Measurements from ENCODE around the gene EIF3I. TPM values are rescaled to one million over a fixed set of nuclear protein-coding genes. Genes with fewer than 3 reads are reported as not detected.

Gene EIF3I
- total RNA-seq, 1 experiment from 2014 or later, result 423 TPM

GRCh38 chr1:32198237-32199042 lies 23.8 kb upstream of the EIF3I start:
- no peak for DNase-seq (ENCODE audit: low read depth)

DNA sequence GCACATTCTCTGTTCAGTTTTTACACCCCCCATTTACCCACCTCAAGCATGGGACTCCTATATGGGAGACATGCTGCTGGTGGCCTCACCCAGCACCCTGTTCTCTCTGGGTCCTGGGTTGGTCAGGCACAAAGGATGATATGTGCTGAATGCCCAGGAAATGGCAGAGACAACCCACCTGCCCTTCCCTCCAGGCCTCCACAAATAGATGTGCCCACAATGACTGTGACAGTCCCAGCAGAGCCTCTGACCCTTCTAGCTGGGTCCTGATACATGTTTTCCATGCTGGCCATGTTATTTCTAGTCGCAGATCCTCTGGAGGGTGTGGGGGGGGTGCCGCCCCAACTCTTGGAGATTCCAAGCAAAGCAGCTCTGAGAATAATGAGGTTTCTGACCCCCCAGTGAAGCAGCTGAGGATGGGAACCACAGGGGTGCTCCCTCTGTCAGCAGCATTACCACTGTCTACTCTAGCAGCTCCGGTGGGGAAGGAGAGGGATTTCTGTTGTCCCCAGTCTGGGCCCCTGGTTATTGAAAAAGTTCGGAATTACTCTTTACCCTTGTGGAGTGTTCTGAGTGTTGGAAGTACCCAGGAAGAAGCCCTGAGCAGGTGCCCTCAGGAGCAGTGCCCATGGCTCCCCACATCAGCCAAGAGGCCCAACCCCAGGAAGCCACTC lies 23.0 kb upstream of the EIF3I start:
- DNase-seq (ENCODE audit: low read depth), result no peak

GRCh38 chr1:32199717-32200072 lies 22.5 kb upstream of the EIF3I start:
- DNase-seq (ENCODE audit: low read depth), result no peak

DNA sequence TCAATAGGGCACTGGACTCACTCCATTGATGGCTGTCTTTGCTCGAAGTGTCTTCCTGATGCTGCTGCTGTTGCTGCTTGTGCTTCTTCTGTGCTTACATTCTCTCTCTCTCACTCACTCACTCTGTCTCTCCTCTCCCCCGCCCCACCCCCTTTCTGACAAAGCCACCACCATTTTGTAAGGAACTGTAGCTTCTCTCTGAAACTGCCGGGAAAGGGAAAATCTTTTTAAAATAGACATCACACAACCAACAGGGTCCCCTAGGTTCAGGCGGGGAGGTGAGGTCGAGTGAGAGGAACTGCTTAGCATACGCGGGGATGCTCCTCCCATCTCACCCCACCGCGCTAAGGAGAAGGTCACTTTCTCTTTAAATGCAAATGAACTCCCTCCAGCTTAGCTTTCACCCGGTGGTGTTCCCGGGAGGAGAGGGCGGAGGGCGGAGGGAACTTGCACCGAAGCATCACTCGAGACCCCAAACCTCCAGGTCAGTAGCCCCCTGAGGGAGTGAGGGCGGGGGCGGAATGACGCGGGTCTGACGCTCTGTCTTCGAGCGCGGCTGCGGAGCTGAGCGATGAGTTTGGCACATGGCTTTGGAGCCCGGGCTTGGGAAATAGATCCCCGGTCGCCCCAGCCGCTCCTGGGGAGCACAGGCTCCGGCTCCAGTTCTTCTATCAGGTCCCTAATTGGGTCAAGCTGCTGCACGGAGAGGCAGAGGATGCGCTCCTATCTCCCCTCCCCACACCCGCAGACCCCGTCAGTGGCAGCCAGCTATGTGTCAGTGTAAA lies 21.8 kb upstream of the EIF3I start, which contains the start of gene CCDC28B:
Gene CCDC28B, plus strand, starts transcription at position 370 of the 785 bp plus-strand sequence. CDS start 1,341 bp downstream, outside the sequence.
- DNase-seq (ENCODE audit: low read depth), result peak; percentile 63

DNA sequence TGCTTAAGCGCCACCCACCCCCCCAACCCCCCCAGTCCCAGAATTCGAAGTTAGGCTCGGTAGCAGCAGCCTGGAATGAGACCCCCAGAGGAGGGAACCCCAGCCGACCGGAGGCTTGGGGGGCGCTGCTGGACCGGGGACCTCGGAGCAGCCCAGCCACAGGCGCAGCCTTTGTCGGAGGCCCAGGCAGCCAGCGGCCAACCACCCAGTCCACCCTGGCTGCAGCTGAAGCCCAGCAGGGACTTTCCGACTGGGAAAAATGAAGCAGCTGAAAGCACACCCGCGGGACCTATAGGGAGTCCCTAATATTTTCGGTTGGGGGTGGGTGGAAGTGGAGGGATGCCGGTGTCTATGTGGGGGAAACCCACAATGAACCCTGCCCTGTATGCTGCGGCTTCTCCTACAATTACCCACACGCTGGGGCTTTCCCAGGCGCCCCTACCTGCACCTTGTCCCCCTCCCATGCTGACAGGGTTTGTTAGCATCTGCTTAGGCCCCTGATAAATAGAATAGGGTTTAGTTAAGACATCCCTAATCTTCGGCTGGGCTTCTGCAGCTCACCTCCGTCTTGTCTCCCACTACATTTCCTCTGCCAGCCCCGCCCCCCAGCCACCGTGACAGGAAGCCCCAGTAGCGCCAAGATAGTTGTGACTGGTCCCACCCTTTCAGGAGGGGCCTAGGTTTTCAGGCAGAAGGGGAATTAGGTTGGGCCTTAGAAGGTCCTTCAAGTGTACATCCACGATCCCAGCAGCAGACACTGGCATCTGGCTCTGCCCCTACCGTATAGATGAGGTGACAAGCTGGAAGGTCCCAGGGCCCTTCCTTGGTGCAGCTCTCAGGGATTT lies 21.0 kb upstream of the EIF3I start:
- peak; percentile 63 for DNase-seq (ENCODE audit: low read depth)

DNA sequence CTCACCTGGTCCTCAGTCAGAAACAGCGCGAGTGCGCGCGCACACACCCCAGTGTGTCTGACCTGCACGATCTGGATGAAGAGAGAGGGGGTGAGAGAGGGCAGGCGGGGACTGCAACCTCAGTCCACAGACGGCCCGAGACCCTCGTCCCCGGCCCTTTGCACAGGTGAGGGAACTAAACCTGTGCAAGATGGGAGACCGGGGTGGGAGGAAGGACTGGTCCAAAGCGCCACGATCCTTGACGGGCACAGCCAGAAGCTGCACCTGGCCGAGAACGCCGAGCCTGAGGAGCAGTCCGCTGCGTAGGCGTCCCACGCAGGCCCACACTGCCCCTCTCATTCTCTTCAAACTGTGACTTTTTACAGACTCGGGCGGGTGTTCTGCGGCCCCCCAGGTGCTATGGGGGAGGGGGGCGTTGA lies 17.3 kb upstream of the EIF3I start:
- DNase-seq (ENCODE audit: low read depth), result no peak

GRCh38 chr1:32205401-32206370 lies 16.5 kb upstream of the EIF3I start, which contains the start of gene IQCC:
TSS of gene IQCC (plus strand) at chr1:32205671. CDS start at chr1:32205682, 11 bp downstream.
- DNase-seq (ENCODE audit: low read depth), result peak; percentile 77

DNA sequence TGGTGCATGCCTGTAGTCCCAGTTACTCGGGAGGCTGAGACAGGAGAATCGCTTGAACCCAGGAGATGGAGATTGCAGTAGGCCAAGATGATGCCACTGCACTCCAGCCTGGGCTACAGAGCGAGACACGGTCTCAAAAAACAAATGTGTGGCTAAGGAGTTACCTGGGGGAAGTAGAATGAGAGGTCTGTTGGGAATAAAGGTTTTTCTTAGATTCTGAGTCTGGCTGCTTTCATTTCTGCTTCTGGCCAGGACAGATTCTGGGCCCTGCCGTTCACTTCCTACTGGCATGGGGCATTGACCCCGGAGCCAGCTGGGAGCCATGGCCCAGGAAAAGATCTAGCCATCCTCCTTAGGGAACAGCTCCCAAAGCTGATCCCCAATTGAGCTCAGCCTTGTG lies 13.7 kb upstream of the EIF3I start:
- DNase-seq (ENCODE audit: low read depth), result no peak

DNA sequence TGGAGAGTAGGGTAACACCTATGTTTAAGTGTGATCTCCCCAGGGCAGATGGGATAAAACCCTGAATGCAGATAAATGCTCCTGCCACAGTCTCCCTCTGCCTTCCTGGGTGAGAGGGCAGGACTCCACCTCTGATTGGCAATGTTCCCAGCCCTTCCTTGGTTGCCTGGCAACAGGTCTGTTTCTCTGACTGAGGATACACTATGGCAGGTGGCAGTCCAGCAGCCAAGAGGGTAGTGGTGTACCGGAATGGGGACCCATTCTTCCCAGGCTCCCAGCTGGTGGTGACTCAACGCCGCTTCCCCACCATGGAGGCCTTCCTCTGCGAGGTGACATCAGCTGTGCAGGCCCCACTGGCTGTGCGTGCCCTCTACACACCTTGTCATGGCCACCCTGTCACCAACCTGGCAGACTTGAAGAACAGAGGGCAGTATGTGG lies 13.3 kb upstream of the EIF3I start, which contains the start of gene DCDC2B:
Gene DCDC2B, plus strand, starts transcription at position 199 of the 438 bp plus-strand sequence. Its CDS starts 5 bp downstream, at position 204.
- DNase-seq (ENCODE audit: low read depth), result peak; percentile 72

GRCh38 chr1:32215629-32216480 lies 6.4 kb upstream of the EIF3I start:
- DNase-seq (ENCODE audit: low read depth), result peak; percentile 64

DNA sequence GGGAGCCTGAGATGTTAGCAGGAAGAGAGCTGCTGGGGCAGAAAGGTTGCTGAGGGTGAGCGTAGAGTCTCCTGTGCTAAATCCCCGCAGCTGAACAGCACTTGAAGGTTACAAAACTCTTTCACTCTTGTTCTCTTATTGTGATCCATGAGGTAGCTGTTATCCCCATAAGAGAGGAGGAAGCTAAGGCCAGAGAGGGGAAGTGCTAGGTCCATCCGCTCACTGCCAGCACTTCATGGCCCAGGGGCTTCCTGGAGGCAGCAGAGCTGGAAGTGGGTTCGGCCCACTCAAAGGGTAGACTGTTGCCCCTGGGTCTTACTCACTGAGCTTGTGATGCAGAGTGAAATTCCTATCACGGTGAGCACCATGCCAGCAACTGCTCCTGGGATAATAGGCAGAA lies 5.6 kb upstream of the EIF3I start:
- no peak for DNase-seq (ENCODE audit: low read depth)

DNA sequence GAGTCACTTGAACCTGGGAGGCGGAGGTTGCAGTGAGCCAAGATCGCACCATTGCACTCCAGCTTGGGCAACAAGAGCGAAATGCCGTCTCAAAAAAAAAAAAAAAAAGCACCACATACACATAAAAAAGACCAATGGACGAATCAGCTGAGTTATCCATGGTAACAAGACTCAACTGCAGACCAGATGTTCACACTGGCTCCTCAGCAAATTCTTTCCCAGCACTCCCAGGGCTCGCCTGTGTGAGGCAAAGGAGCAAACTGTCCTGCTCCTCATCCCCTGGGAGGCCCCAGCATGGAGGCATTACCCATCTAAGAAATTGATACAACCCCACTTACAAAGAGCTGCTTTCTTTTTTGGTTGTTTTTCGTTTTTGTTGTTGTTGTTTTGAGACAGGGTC lies 3.2 kb upstream of the EIF3I start:
- DNase-seq (ENCODE audit: low read depth), result no peak

- no peak for DNase-seq (ENCODE audit: low read depth)
Measured at GRCh38 chr1:32220746-32221580, 1.2 kb upstream of the EIF3I start.

GRCh38 chr1:32221581-32221979 lies 627 bp upstream of the EIF3I start:
- DNase-seq (ENCODE audit: low read depth), result no peak

- DNase-seq (ENCODE audit: low read depth), result no peak
Measured at GRCh38 chr1:32223683-32224082, 1.5 kb downstream of the EIF3I start.

- DNase-seq (ENCODE audit: low read depth), result no peak
Measured at GRCh38 chr1:32224285-32224684, 2.1 kb downstream of the EIF3I start.

DNA sequence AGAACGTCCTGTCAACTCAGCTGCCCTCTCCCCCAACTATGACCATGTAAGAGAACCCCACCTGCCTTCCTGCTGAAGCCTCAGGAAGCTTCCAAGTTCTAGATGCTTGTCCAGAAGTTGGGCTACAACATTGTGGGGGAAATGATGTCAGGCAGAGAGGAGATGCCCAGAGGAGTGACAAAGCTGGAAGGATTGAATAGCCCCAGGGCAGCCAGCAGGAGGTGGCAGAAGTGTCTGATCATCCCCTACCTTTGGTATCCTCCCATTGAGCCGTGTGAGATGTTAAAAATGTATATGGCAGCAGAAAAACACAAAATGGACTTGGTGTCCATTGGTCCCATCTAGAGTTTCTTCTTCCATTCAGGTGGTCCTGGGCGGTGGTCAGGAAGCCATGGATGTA lies 6.6 kb downstream of the EIF3I start:
- no peak for DNase-seq (ENCODE audit: low read depth)

DNA sequence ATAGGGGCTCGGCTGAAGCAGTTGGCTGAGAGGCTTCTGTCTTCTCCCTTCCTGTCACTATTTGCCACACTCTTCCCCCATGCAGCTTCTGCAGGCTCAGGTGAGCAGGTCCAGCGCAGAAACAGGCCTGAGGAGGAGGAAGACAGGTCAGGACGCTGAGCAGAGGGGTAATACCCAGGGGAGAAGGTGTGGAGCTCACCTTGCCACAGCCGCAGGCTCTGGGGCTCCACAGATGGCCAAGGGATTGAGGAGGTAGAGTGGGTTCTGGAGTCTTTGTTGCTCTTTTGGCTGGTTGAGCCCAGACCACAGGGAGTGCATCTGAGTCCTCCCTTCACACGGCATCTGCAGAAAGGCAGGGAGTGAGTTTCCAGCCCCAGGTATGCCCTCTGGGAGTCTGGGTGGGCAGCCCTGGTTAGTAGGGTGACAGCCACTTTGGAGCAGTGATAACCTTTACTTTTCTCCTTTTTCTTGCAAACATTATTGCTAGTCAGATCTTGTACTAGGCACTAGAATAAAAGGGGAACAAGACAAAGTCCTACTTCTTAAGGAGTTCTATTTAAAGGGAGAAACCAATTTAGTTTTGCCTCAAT lies 9.7 kb downstream of the EIF3I start:
- no peak for DNase-seq (ENCODE audit: low read depth)

Data from RPMI7951 (cell line).